Skeletal muscle cell (primary cell): ENCODE data around the gene EDN3.
"Not testable (repeated sequence)": the region's sequence is repeated elsewhere in the genome, so short reads cannot be mapped to it uniquely, and the experiment has no call there.

Experiments
- DNase-seq: peaks from one replicate; pipeline ENCODE4 v3.0.0-alpha.2; 2010; ENCODE audit warnings: low read depth
- H3K4me3 ChIP-seq: 2 replicates; pipeline ENCODE4 v1.5.1; 2011; ENCODE audit warnings: low read depth, mild to moderate bottlenecking, control low read depth, low read length, moderate library complexity

The EDN3 gene

DNA sequence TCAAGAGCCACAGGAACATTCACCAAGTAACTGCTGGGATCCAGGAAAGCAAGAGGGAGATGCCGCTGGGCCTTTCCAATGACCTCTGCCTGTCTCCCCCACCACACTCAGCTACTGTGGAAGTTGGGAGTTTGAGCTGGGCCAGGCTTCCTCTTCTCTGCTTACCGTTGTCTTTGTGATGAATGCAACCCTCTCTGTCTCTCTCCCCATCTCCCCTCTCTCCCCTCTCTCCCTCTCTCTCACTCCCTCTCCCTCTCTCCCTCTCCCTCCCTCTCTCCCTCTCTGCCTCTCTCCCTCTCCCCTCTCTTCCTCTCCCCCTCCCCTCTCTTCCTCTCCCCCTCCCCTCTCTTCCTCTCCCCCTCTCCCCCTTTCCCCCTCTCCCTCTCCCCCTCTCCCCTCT, 54.8 kb downstream of the EDN3 start:
- no peak for DNase-seq
- H3K4me3 ChIP-seq = no peak overlapping the region

DNA sequence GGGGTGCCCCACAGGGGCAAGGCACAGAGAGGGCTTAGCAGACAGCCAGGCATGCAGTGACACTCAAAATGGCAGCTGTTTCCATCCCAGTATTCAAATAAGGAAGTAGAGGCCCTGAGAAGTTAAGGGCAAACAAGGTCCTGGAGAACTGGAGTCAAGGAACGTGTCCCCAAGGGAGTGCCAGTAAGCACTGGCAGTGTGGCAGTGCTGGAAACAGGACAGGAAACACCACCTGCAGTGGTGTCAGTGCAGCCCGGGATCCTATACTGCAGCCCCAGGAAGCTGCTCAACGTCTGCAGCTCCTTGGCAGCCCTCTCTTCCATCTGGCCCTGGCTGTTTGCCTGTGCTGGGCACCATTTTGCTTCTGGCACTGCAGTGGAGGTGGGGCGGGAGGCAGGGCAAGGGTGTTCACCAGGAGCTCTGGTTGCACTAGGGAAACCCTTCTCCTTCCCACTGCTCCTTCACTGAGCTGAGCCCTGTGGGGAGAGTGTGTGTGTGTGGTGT, 56.3 kb downstream of the EDN3 start:
- H3K4me3 ChIP-seq = no peak overlapping the region
- no peak for DNase-seq

DNA sequence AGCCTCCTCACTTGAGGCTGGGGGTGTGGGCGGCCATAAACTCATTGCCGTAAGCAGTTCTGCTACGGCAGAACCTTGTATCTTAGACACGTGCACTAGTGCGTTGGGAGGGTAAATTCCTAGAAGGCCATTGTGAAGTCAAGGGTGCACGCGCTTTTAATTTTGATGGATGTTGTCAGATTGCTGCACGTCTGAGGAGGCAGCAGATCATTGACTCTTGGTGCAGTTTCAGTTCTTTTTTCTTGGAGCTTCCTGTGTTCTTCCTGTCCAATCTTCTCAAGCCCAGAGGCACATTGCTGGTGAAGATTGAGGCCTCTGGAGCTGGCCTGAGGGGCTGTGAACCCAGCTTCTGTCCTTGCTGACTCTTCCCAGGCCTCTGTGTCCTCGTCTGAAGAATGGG, 58.4 kb downstream of the EDN3 start:
- DNase-seq, H3K4me3 ChIP-seq: not testable (repeated sequence)

DNA sequence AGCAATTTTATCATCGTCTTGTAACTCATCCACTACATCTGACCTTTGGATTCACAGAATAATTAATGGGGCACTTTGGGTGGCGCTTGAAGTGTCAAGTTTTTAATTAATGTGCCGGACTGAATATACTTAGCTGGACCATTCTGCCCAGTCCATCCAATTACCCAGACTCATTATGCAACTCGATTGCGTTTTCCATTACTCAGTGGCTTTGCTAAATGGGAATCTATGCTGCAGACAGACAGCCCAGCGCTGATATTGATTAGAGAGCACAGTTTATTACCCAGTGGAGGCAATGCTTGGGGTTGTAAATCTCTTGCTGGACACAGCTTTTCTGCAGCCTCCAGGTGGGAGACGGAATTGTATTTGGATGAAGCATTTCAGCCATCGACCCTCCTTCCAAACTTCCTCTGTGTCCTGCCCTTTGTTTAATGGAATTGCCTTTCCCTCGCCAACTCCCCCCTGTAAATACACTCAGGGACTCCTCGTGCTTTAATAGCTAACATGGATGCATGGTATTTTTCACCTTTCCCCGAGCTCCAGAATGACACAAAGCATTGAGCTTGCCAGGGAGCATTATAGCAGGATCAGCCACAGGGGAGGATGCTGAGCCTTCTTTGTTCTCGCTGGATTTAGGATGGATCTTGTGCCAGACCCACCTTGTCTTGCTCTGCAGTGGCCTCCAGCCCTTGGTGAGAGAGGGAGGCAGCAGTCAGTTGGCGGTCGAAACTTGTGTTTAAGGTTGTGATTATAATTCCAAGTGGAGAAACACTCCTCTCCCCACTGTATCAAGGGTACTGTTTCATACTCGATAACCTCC, 59.7 kb downstream of the EDN3 start:
- H3K4me3 ChIP-seq = no peak overlapping the region
- DNase-seq = no peak

- DNase-seq = no peak
- no peak overlapping the region for H3K4me3 ChIP-seq
Measured at GRCh38 chr20:59360934-59361333, 60.5 kb downstream of the EDN3 start.

DNA sequence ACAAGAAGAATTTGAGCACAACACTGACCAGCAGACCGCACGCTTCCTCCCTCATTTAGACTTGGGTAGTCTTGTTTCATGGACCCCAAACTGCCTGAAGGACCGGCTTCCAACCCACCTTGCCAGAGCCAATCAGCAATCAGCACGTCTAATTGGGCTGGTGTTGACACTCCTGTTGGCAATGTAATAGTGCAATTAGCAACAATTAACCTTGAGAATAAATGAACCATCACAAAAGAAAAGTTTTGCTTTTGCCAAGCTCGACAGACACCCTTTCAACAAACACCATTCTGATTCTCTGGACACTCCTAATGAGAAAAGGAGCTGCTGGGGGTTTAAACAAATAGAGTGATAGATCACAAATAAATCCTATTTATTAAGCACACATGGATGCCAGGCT, 61.0 kb downstream of the EDN3 start:
- no peak overlapping the region for H3K4me3 ChIP-seq
- DNase-seq = no peak

- DNase-seq = no peak
Measured at GRCh38 chr20:59363101-59363500, 62.7 kb downstream of the EDN3 start.

GRCh38 chr20:59364611-59365010, 64.2 kb downstream of the EDN3 start:
- DNase-seq = no peak
- no peak overlapping the region for H3K4me3 ChIP-seq

More at GRCh38 chr20:59363101-59363500, 62.7 kb downstream of the EDN3 start:
- no peak overlapping the region for H3K4me3 ChIP-seq

GRCh38 chr20:59365611-59366285, 65.3 kb downstream of the EDN3 start:
- DNase-seq = no peak
- H3K4me3 ChIP-seq = no peak overlapping the region

DNA sequence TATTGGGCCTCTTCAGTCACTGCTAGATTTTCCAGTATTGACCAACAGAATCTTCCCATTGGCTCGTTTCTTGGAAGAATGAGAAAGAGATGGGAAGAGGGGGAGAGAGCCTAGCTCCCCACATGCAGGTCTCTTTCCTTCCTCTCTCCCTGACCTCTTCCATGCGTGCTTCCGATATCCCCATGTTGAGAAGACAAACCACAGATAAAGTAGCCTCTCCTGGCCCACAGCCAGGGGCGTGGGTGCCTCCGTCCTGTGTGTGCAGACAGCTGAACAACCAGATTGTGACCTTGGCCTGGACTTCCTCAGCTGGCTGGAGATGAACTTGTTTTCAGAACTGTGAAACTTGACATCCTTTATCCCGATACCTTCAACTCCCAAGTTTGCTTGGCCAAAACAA, 71.0 kb downstream of the EDN3 start:
- DNase-seq = no peak
- H3K4me3 ChIP-seq = no peak overlapping the region

DNA sequence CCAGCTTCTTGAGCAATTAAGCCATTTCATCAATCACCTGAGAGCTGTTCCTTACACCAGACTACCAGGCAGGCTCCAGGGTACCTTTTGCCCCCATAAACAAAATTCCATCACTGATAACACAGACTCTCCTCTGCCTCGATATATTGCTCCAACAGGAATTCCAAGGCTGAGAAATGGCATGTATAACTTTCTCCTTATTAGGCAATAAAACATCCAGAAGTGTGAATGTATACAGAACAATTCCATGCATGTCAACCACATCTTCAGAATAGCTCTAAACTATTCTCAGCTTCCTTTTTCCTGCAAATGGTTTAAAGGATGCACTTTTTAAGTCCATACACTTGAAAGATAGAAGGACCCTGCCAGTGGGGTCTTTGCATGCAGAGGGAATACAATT, 73.8 kb downstream of the EDN3 start:
- DNase-seq = no peak
- H3K4me3 ChIP-seq = no peak overlapping the region

DNA sequence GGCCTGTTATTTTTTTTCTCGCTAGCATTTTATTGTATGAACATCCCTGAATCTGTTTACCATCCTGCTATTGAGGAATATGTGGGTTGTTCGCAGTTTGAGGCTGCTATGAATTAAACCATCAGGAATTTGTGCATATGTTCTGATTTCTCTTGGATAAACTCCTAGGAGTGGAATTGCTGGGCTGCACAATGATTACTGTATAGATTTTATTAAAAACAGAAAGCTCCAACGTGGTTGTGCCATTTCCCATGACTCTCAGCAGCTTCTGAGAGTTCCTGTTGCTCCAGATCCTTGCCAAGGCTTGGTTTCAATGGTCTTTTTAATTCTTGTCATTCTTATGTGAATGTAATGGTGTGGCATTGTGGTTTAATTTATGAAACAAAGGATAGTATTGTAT, 75.1 kb downstream of the EDN3 start:
- no peak overlapping the region for H3K4me3 ChIP-seq
- DNase-seq = no peak
